ENCODE data around the gene FALEC.

FALEC gene

GRCh38 chr1:150512846-150513245, 2.7 kb upstream of the FALEC start:
- no peak for DNase-seq

GRCh38 chr1:150513351-150513791, 2.2 kb upstream of the FALEC start:
- no peak for DNase-seq

DNA sequence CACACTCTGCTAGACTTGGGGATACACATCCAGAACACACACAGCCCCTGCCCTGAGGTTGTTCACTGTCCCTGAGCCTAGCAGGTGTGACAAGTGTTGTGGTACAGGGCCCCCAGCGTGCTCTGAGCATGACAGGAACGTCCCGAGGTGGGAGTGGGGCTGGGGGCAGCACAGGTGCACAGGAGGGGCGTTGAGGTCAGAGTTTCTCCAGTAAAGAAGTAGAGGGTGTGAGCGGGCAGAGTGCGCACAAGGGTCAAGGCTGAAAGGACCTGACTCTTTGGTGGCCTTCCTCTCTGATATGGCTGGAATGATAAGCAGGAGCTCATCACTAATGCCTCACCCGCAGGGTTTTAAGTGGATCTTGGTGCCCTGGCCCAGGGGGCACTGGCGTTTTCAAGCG, 1.3 kb upstream of the FALEC start:
- DNase-seq, result no peak

GRCh38 chr1:150514913-150515327, 632 bp upstream of the FALEC start:
- DNase-seq, result no peak

GRCh38 chr1:150516050-150516591, 569 bp downstream of the FALEC start:
- peak; percentile 99 for DNase-seq

DNA sequence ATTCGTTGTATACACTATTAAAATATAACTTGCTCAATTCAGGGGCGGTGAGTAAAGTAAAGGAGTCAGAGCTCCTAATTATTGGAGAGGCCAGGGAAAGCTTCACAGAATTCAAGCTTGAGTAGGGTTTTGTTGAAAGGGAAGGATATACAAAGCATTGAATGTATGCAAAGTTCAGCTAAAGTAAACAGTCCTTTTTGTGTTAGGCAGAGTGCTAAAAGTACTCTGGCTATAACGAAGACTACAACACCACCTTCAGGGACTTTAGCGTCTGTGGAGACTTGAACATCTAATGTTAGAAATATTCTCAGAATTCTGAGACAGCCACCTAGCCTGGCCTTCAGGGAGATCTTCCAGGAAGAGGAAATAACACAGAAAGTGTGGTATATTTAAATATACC, 1.1 kb downstream of the FALEC start:
- DNase-seq, result peak; percentile 99

GRCh38 chr1:150521196-150521968, 5.8 kb downstream of the FALEC start:
- DNase-seq, result peak; percentile 63

- DNase-seq, result no peak
Measured at GRCh38 chr1:150525348-150525747, 9.8 kb downstream of the FALEC start.

DNA sequence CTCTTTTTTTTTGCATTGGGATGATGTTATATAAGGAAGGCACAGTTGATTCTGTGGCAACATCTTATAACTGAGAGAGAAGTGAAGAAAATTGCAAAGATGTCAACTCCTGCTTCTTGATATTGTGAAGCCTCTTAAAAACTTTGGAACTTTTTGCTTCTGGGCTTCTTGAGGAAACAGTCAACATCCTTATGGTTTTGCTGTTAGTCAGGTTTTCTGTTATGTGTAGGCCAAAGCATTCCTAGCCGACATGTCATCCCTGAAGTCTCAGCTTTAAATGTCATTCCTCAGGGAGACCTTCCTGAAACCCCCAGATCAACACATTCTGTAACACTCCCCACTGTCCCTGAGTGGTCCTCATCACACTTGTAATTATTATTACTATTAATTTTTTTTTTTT, 12.6 kb downstream of the FALEC start:
- DNase-seq, result no peak

DNA sequence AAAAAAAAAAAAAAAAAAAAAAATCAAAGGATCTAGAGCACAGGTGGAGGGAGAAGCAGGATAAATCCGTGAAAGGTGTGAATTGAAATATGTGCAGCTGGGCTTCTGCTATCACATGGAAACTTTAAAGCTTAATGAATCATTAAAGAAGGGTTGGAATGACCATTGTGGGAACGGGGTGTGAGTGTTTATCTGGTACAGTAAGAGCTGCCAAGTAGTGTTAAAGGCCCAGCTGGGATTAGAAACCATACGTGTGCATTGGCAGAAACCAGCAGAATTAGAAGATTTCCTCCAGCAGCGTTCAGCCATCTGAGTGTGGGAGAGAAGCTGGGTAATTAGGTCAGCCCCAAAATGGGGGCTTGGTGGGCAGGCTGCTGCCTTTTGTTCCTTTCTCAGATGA, 13.5 kb downstream of the FALEC start:
- no peak for DNase-seq

GRCh38 chr1:150530491-150531159, 15.1 kb downstream of the FALEC start:
- no peak for DNase-seq

- DNase-seq, result no peak
Measured at GRCh38 chr1:150532860-150533259, 17.3 kb downstream of the FALEC start.

- no peak for DNase-seq
Measured at GRCh38 chr1:150534002-150534401, 18.4 kb downstream of the FALEC start.

DNA sequence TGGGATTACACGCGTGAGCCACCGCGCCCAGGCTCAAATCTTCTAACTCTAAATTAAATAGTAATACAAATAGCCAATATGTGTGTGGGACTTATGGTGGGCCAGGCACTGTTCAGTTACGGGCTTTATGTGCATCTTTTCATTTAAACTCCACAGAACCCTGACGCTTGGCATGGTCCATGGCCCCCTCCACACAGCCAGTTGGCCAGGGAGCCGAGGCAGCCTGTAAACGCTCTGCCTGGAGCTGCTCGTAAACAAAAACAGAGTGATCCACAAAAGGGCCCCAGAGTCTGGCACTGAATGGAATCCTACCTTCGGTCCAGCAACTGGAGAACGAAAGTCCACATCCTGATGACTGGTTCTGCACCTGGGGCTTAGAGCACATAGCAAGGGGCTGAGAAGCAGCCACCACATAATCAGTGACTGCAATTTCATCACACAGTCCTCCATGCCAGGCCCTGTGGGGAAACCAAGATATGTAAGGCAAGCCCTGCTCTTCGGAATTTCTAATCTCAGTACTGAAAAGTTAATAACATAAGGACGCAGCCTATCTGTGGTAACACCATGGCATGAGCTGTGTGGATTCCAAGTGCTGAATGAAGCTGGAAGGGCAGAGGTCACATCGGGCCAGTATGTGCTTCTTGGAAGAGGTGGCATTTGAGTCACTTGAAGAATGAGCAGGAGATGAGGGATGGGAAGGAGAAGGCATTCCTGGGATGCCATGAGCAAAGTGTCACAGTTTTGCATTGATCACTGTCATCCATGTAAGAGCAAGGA, 20.1 kb downstream of the FALEC start:
- DNase-seq, result no peak

DNA sequence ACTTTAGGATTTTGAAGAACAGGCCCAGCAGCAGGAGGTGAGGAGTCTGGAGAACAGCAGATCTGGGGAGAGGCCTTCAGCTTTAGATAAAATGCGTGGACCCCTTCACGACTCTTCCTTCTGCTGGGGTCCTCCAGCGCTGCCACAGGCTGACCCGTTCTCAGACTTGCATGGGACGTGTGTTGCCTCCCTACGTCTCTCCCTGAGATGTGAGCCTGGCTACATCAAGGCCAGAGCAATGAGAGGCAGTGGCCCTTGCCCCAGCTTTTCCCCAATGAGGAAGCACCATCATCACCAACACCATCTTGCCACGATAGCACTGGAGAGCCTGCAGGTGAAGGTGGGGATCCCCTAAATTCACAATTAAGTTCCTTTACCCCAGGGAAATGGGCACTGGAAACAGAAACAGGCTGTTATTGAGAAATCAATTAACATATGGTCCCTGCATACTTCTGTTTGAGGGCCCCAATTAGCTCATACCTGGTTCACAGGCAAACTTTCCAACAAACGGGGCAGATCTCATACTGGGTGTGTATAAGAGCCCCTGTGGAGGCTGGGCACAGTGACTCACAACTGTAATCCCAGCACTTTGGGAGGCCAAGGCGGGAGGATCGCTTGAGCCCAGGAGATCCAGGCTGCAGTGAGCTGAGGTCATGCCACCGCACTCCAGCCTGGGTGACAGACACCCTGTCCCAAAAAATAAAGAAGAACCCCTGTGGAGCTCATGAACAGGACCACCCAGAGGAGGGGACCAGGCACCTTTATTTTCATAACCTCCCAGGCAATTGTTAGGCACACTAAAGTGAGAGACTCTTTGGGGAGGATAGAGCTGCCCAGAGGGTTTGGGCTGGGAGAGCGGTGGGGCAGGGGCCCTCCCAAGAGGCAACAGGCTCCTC, 21.5 kb downstream of the FALEC start:
- no peak for DNase-seq

DNA sequence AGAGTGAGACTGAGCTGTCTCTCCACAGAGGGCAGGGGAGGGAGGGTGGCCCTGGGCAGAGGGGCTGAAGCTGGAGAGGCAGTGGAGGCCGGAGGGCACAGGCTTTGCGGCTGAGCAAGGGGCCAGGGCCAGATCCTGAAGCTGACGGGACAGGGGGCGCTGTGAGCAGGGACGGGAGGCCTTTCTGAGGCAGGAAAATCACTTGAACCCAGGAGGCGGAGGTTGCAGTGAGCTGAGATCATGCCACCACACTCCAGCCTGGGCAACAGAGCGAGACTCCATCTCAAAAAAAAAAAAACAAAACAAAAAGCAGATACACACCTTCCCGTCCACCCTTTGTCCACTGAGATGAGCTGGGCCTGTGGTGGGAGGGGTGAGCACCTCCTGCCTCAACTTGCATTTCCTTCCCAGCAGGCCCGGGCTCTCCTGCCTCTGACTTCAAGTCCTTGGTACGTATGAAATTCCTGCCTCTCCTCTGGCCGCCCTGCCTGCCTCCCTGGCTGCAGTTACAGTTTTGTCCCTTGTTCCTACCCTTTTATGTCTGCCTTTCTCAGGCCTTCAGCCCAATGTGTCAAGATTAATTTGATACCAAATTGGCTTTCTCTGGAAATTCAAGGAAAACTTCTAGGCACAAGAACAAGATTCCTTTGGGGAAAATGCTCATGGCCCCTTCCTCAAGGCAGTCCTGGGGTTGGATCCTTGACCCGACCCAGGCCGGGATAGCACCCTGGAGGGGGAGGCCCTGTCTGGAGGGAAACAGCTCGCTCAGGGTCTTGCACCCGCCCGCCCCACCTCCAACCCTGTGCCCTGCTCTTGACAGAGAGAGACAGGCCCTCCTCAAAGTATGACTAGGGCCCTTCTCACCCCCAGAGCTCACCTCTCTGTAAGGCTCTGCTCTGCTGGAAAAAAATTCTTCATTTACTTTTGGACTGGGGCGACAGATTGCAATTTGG, 22.5 kb downstream of the FALEC start:
- no peak for DNase-seq

DNA sequence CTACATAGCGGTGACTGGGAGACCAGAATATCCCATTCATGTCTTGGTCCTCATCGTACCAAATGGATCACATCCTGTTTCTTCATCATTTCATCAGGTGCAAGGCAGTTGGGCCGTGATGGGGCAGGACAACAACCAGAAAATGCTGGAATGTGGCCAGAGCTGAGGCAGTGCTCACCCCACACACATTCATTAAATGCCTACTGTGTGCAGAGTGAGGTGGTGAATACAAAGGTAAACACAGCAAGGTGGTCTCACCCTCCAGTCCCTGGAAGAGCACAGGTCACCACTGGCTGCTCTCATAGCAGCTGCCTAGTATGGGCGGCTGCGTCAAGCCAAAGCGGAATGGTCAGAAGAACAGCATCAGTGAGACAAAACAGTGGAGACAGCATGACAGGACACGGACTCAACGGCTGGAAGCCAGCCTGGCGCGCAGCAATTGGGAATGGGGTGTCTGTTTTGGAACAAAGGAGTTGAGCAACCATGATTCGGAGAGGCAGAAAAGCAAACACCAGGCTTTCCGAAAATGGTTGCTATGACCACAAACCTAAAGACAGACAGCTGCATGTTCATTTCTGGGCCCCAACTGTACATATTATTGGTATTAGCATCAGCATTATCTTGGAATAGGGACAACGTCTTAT, 28.1 kb downstream of the FALEC start:
- DNase-seq, result no peak

- DNase-seq, result no peak
Measured at GRCh38 chr1:150544204-150544603, 28.7 kb downstream of the FALEC start.

GRCh38 chr1:150545486-150546032, 30.0 kb downstream of the FALEC start:
- DNase-seq, result no peak

DNA sequence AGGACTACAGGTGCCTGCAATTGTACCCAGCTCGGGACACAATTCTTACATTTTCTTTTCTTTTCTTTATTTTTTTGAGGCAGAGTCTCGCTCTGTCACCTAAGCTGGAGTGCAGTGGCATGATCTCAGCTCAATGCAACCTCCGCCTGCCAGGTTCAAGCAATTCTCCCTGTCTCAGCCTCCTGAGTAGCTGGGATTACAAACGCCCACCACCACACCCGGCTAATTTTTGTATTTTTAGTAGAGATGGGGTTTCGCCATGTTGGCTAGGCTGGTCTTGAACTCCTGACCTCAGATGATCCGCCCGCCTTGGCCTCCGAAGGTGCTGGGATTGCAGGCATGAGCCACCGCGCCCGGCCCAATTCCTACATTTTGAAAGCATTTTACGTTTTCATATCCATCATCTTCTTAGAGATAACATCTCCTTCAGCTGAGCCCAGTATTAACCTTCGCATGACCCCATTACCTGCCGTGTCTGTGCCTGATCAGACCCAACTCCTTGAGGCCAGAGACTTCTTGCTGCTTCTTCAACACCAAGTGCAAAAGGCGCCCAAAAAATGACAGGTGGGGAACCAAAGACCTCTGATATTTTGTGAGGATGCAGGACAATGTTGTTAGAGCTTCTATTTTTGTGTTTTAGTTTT, 30.9 kb downstream of the FALEC start:
- DNase-seq, result no peak

Data from NCI-H526 treated with DMSO at 0.1 percent for 48 hours (cell line).